T47D (cell line): ENCODE measurements around the gene RAB3IL1.

Source experiments
- DNase-seq, 2 experiments: peaks; one replicate each; pipeline versions ENCODE4 v3.0.0 to v3.0.0-alpha.2; 2011 to 2012; ENCODE audit warnings: low read depth in 1 of 2, low spot score in 1 of 2
- JUND ChIP-seq: IDR thresholded peaks from 2 replicates; pipeline ENCODE4 v1.6.1; 2012; ENCODE audit warnings: low read depth
- in situ Hi-C: cut with HindIII; loops from 2 replicates; pipeline ENCODE4 v1.10.0; 2016; ENCODE audit warnings: low sequenced_read_pairs, low pct_unique_long_range_greater_than_20kb

RAB3IL1 gene

DNA sequence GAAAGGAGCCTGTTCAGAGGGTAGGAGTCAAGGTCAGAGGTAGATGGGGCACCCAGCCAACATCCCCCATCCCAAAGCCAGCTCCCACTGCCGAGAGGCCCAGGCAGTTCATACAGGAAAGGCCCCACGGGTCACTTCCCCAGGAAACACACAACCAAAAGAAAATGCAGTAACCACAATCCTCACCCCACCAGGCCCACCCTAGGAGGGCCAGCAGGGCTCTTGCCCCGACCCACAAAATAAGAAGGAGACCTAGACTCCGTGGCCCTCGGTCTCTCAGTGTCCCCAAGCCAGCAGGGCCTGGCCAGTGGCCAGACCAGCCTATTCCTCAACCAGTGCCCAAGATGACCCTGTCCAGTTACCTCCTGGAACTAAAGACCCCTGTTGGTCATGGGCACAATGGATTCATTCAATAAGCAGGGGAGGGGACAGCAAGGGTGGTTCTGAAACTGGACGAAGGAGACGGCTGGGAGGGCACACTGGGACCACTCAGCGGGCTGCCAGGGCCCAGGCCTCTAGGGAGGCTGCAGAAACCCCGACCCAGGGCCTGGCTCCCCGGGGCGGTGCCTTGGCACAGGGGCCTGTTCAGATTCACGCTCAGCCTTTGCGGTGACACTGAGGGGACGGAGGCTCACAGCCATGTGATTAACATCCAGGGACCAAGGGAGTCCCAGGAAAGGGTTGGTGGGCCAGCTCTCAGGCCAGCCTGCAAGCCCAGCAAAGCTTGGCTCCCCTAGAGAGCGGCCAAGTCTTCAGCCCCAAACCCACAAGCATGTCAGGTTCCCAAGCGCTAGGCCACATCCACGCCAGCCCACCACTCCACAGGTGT, 5.5 kb downstream of the RAB3IL1 start:
- TF ChIP-seq JUND: no peak
- DNase-seq: no peak
- in situ Hi-C loops: no loop called here

- in situ Hi-C loops: no loop called here
- DNase-seq: no peak
- TF ChIP-seq JUND: no peak
These were observed 6.2 kb downstream of the RAB3IL1 start for GRCh38 chr11:61911128-61911700.

DNA sequence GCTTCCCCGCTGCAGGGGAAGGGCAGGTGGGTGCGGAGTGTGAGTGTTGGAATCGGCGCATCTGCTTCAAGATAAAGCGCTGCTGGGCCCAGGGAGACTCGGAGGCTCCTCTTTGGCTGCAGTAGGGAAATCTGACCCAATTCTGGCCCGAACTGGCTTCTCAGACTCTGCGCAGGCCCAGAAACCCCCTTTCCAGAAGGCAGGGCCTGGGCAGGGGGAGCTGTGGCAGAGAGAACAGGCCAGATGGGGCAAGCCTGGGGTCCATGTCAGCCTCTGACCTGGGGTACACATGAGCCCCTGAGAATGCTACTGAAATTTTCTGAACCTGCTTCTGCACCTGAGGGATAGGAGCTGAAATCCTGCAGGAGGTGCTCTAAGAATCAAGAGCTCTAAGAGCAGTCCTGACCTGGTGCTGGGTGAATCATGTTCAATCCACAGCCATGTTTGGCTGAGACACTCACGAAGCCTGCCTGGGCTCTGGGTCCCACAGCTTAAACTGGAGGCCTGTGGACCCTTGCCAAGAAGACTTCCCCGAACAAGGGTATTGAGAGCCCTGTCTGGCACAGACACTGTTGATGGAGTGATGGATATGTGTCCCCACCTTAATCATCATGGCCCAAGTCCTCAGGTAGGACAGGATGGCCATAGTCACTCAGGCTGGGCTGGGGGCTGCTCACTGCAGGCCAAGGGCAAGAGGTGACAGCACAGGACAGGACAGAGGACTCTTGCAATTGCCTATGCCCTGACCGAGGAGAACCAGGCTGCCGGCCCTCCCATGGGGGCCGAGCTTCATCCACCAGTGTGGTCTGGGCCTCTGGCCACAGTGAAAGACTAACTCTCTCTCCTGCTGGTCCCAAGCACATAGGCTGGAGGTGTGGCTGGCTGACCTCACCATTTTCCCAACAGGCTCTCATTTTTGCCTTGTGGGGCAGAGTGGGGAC, 6.9 kb downstream of the RAB3IL1 start:
- DNase-seq: no peak
- no peak for TF ChIP-seq JUND
- in situ Hi-C loops: no loop called here

DNA sequence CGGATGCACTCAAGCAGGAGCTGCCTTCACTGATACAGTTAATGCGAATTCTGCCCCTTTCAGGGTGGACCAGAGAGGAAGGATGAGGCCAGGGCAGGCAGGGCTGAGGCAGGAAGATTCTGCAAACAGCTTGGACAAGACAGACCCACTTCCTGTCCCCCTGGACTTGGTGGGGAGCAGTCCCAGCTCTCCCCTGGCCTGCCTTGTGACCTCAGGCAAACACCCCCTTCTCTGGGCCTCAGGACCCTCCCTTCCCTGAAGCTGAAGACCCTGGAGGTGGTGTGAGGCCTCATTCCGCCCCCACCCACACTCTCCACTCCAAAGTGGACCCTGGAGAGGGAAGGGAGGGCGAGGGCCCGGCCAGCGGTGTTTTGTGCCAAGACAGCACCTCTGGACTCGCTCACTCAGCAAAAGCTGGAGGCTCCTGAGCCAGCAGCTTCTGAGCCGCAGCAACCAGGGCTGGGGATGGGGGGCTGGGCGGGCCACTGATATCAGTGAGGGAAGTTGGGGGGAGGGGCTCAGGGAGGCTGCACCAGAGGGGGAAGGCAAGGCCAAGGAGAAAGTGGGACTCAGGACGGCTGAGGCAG, 8.5 kb downstream of the RAB3IL1 start:
- in situ Hi-C loops: no loop called here
- no peak for TF ChIP-seq JUND
- DNase-seq: no peak

- no peak for TF ChIP-seq JUND
- no peak for DNase-seq
- in situ Hi-C loops: no loop called here
These were observed 9.3 kb downstream of the RAB3IL1 start for GRCh38 chr11:61907871-61908729.

- in situ Hi-C loops: no loop called here
These were observed 10.1 kb downstream of the RAB3IL1 start for GRCh38 chr11:61907282-61907681.

GRCh38 chr11:61906522-61906909, 10.8 kb downstream of the RAB3IL1 start:
- no peak for DNase-seq
- in situ Hi-C loops: no loop called here
- no peak for TF ChIP-seq JUND

More at GRCh38 chr11:61907282-61907681, 10.1 kb downstream of the RAB3IL1 start:
- TF ChIP-seq JUND: no peak
- no peak for DNase-seq

GRCh38 chr11:61905801-61906521, 11.4 kb downstream of the RAB3IL1 start:
- no peak for TF ChIP-seq JUND
- in situ Hi-C loops: no loop called here
- no peak for DNase-seq

GRCh38 chr11:61905067-61905696, 12.2 kb downstream of the RAB3IL1 start:
- in situ Hi-C loops: no loop called here
- no peak for DNase-seq

DNA sequence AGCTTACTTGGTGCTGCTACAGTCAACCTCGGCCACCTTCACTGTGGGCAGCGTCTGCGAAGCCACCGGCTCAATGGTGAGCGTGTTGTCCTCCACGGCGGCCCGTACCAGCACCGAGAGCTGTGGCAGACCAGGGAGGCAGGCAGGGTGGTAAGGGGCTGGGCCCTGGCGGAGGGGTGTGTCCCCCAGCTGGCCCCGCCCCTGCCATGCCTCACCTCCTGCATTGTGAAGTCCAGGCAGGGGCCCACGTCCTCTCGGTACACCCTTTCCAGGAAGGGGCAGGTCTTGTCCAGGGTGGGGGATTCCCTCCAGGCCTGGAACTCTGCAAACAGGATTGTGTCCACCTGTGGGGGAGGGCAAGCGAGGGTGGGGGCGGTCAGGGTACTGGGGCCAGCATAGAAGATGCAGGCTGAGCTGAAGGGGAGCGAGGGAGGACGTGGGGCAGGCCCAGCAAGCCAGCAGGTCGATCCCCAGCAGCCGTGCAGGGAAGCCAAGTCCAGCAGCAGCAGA, 12.8 kb downstream of the RAB3IL1 start:
- in situ Hi-C loops: no loop called here
- no peak for TF ChIP-seq JUND
- no peak for DNase-seq

More at GRCh38 chr11:61905067-61905696, 12.2 kb downstream of the RAB3IL1 start:
- no peak for TF ChIP-seq JUND

GRCh38 chr11:61903845-61904244, 13.5 kb downstream of the RAB3IL1 start:
- TF ChIP-seq JUND: no peak
- in situ Hi-C loops: no loop called here
- no peak for DNase-seq
